GM19351 (cell line): ENCODE results near the gene TMBIM6.
"Not testable (repeated sequence)": the region's sequence is repeated elsewhere in the genome, so short reads cannot be mapped to it uniquely, and the experiment has no call there.

Experiments
- ATAC-seq: cut with Tn5 transposase; IDR thresholded peaks from one replicate; pipeline ENCODE4 v1.9.1; 2021; ENCODE audit warnings: mild to moderate bottlenecking, moderate library complexity; ENCODE audit not compliant: unreplicated experiment

TMBIM6 gene

GRCh38 chr12:49728446-49728845 lies 12.9 kb upstream of the TMBIM6 start:
- ATAC-seq = no peak

DNA sequence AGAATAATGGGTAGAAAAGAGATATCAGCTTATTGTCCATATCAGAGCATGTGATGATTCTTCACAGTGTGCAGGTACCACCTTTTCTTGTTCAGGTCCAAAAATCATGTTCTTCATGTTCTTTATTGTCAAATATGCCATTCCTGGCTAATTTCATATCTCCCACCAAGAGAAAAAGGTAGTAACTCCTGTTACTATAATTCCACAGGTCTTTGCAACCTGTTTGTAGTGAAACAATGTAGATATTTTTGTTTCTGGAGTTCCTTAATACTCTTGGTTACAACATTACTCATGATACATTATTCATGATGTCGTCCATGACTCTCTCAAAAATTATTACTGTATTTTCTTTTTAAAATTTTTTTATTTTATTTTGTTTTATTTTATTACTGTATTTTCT lies 11.3 kb upstream of the TMBIM6 start:
- no peak for ATAC-seq

DNA sequence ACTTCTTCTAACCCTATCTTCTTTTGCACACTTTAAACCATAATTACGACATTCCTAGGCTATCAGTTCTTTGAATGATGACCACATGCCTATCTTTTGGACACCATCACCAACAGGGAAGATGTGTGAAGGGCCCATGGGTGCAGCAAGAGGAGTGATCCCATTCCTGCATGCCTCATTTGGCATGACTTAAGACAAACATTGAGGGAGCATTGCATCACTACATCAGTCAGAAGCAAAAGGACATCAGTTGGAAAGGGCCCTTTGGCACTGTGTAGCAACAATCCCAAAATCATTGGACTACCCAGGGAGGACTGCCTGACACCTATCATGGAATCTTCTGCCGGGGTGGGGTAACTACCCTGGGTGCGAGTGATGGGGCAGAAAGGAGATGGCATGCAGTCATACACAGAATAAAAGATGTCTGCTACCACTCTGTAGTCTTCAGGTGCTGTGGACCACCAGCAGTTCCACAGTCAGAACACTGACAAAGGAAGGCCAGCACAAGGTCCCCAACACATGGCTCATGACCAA lies 10.7 kb upstream of the TMBIM6 start:
- no peak for ATAC-seq

DNA sequence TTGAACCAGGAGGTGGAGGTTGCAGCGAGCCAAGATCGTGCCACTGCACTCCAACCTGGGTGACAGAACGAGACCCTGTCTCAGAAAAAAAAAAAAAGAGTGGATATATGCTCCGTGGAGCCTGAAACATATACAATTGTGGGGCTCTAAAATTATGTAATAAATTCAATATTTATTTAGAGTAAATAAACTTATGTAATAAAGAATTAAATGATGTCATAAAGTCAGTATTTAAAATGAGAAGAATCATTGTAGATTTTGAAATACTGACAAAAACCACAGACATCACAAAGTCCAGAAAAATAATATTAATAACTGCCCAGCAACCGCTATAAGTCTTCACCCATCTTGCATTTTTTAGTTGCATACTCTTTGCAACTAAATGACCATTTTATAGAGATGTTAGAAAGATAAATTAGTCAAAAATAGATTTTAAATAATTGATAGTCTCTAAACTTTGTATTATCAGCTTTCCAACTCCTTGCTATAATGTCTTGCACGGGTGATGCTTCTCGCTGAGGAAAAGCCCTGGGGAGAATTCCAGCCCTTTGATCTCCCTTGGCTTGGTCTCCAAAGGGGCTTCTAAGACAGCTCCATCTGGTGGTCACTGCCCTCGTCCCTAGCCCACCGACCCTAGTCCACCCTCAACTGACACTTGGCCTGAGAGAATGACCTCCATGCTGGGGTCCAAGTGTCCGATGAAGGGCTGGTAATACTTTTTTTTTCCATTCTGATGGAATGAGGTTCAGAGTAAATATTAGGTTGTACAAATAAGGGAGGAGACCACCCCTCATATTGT lies 7.9 kb upstream of the TMBIM6 start:
- no peak for ATAC-seq

GRCh38 chr12:49734900-49735299 lies 6.5 kb upstream of the TMBIM6 start:
- ATAC-seq = not testable (repeated sequence)

GRCh38 chr12:49738721-49739120 lies 2.6 kb upstream of the TMBIM6 start:
- ATAC-seq = not testable (repeated sequence)

GRCh38 chr12:49740277-49740676 lies 1.1 kb upstream of the TMBIM6 start:
- ATAC-seq = not testable (repeated sequence)

DNA sequence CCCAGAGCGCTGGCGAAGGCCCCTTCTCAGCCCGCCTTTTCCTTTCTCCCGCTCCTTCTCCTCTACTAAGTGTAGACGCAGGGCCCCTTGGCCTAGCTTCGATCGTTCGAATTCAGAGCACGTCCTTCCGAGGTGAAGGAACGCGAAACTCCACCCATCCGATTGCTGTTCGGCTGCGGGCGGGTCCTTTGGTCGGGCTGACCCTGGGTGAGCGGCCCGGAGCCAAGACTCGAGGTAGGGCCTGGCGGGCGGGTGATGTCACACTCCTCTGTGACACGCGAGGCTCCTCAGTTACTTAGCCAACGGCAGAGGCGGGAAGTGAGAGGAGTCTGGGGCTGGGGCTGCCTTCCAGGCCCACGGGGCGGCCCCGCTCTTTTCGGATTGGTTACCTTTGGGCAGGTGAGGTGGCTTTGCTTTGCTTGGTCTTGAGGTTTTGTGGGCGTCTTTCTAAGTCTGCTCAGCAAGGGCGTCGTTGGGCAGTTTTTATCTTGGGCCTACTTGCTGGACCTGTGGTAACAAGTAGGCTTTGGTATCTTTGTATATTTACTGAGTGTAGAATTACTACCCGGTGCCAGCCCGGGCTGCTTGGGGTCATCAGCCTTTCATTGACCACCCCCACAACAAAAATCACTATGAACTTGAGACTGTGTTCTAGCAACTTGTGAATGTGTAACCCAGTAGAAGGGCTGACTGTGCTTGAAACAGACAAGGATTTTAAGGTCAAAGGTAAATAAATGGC lies 694 bp downstream of the TMBIM6 start:
- ATAC-seq = peak; percentile 64

GRCh38 chr12:49744363-49744885 lies 3.1 kb downstream of the TMBIM6 start:
- ATAC-seq = no peak

- ATAC-seq = no peak
Measured at GRCh38 chr12:49748306-49748705, 6.9 kb downstream of the TMBIM6 start.

GRCh38 chr12:49748800-49749199 lies 7.4 kb downstream of the TMBIM6 start:
- ATAC-seq = no peak

- ATAC-seq = peak; percentile 68
Measured at GRCh38 chr12:49750027-49750995, 9.0 kb downstream of the TMBIM6 start.

DNA sequence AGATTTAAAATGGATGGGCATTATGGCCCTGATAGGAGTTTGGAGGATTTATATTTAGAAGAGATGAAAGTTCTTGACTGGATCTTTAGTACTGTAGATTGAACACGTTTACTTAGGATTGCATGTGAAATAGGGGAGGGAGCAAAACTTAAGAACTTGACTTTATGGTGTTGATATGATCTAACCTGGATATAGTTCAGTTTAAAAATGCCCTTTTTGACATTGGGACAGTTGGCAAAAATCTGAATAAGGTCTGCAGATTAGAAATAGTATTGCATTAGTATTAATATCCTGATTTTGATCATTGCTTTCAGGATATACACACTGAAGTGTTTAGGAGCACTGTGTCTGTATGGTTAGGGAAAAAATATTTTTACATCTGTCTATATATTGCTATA lies 9.6 kb downstream of the TMBIM6 start:
- no peak for ATAC-seq

DNA sequence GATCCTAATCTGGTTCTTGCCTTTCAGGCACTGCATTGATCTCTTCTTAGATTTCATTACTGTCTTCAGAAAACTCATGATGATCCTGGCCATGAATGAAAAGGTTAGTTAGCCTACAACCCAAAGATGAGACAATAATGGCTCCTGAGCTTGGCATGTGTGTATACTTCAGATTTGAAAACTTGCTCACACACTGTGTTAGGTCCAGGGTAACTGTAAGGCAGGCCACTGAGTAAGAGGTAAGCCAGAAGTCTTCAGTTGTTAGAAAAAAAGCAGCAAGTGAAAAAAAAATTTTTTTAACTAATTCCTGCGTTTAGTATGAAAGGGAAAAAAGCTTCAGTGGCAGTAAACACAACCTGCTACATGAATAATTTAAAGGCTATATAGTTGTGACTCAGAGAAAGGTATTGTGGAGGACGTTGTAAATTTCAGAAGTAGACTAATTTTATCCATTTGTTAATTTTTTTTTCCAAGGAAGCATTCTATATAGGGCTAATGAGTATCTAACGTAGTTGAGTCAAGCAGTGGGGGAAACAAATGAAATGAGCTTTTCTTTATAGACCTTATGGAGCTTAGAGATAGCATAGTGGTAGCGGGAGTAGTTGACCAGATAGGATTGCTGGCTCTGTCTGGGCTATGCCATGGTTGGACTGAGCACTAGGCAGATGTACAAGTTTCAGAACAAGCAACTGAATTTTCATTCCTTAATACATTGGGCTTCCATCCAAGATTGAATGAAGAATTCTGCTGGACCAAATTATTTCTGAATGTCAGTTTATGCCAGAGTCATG lies 20.5 kb downstream of the TMBIM6 start:
- ATAC-seq = no peak

DNA sequence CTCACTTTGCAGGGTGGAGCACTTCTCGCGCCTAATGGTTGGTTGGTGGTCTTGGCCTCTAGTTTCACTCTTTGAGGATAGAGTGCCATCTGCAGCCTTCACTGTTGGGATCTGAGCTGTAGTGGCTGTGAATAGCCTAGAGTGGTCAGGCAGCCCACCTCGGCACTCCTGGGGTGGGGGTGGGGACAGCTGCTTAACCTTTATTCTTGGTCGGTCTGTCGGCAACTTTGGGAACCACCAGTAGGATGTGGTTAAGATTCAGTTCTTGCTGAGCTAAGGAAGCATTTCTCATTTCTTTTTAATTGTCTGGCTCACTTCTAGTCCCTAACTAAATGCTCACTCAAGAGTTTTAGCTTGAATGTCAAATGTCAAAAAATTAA lies 21.1 kb downstream of the TMBIM6 start:
- ATAC-seq = no peak

DNA sequence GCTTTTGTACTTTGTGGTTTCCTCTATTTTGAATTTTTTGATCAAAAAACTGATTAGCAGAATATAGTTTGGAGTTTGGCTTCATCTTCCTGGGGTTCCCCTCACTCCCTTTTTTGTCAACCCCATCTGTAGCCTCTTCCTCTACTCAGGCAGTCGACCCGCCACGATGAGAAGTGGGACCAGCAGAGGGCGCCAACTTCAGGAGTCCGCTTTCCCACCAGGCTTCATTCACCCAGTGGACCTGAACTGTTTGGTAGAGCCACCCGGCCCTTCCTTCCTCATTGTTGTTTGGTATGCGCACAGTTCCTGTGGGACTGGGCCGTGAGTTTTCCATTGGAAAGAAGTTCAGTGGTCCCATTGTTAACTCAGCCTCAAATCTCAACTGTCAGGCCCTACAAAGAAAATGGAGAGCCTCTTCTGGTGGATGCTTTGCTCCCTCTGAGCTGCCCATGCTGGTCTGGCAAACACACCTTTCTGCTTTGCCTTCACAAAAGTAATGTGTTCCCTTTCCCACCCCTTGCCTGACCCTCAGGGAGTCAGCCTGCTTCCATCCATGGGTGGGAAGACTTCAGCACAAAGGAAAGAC lies 21.7 kb downstream of the TMBIM6 start:
- ATAC-seq = no peak

DNA sequence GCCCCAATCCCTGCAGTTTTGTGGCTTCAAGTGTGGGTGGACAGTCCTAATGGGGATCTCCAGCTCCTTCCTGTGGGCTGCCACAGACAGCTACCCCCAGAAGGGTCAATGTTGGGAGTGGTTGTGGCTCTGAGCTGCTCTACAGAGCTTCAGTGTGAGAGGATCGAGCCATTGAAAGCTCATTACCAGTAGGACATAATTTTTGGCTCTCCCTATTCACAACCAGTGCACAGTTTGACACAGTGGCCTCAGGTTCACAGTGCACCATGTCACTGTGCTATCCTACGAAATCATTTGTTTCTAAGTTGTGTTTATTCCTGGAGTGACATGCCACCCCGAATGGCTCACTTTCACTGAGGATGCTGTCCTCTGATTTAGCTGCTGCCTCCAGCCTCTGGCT lies 22.8 kb downstream of the TMBIM6 start:
- ATAC-seq = no peak

GRCh38 chr12:49766115-49766455 lies 24.7 kb downstream of the TMBIM6 start:
- ATAC-seq = no peak

DNA sequence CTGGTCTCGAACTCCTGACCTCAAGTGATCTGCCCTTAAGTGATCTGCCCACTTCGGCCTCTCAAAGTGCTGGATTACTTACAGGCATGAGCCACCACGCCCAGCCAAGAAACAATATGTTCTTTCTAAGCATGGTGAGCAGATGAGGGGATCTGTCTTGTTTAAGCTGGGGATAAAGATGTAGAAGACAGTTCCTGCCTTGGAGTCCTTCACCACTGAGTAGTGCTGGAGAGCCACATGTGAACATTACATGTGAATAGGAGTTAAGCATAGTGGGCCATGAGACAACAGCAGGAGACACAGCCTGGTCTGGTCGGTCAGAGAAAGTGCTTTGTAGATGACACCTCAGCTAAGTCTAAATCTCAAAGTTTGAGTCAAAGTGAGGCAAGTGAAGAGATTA lies 26.0 kb downstream of the TMBIM6 start:
- no peak for ATAC-seq

DNA sequence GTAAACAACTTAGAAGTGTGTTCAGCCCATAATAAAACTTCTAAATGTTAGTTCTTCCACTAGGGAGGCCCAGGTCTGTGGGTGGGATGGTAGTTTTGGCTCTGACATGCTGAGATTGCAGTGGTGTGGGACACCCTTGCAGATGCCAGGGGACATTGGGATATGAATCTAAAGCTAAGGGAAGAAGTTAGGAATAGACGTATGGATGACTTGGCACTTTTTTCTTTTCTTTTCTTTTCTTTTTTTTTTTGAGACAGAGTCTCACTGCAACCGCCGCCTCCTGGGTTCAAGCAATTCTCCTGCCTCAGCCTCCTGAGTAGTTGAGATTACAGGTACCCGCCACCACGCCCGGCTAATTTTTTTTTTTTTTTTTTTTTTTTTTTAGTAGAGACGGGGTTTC lies 31.7 kb downstream of the TMBIM6 start:
- ATAC-seq = not testable (repeated sequence)
